Measurements from ENCODE around the gene FAIM2. TPM values are rescaled to one million over a fixed set of nuclear protein-coding genes. Genes with fewer than 3 reads are reported as not detected.
A peak's percentile ranks its signal among the peaks of the same experiment; 100 is the strongest.

Gene FAIM2
- total RNA-seq, 2 experiments from 2014 or later, result 0.53 to 0.91 TPM

DNA sequence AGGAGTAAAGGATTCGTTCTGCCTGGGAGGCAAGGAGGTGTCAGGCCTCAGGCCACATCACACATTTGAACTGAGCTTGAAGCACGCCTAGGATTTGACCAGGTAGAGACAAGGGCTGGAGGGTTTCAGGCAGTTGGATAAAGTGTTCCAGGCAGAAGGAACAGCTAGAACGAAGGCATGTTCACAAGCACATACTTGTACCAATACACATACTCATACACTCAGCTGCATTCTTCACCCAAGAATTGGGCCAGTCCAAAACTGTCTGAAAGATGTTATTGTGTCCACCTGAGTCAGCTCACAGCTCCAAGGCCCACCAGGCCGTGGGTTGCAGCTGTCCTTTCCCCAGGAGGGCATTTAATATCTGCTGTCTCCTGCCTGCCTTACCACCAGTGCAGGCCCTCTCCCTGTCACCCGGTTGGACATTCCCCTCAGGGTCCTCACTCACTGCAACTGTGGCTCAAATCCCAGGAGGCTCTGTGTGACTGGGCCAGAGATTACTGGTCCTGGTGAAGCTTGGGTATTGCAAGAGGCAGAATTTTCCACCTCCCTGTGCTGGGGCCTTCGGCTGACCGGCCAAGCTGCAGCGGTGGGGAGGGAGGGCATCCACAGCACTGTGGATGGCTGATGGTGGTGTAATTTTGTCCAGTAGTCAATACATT, 34.1 kb upstream of the FAIM2 start:
- Mint-ChIP-seq H3K27me3 (no peaks in the 10 kb centered on the region), H3K9me3 (ENCODE audit: low read depth) (no peaks in the 10 kb centered on the region), H3K4me3 (no peak overlapping the region), H3K36me3 (ENCODE audit: low read depth) (no peaks in the 10 kb centered on the region), H3K4me1 (no peaks in the 10 kb centered on the region), H3K27ac (no peak overlapping the region)
- intact Hi-C loops (cut with DNase I, micrococcal nuclease), result no loop called here
- DNase-seq (no peak), ATAC-seq (no peak)
- CTCF ChIA-PET, result interaction anchor here (0.7 to 1.9 kb wide), 3 partner anchors 8 to 30 kb away, joined by 3 to 5 read pairs (median 5); no protein-coding TSS in a partner anchor
- POLR2A ChIA-PET, result no interaction called here

DNA sequence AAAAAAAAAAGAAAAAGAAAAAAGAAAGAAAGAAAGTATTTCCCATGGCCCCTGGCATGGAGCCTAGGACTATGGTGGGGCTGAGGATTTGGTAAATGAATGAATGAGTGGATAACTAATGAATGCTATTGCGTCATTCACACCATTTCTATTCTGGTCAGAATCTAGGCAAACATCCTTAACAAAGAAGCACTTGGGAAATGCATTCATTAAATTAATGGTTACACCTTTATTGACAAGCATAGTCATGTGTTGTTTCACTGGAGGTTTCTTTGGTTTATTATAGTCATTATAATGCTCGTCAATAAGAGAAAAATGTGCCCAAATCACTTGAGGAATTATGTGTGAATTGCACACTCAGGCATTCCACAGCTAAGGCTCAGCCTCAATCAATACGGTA, 33.2 kb upstream of the FAIM2 start:
- POLR2A ChIA-PET, result no interaction called here
- intact Hi-C loops (cut with DNase I, micrococcal nuclease), result no loop called here
- CTCF ChIA-PET, result interaction anchor here (0.6 to 1.9 kb wide), 3 partner anchors 9 to 170 kb away, joined by 3 to 5 read pairs (median 3); no protein-coding TSS in a partner anchor

DNA sequence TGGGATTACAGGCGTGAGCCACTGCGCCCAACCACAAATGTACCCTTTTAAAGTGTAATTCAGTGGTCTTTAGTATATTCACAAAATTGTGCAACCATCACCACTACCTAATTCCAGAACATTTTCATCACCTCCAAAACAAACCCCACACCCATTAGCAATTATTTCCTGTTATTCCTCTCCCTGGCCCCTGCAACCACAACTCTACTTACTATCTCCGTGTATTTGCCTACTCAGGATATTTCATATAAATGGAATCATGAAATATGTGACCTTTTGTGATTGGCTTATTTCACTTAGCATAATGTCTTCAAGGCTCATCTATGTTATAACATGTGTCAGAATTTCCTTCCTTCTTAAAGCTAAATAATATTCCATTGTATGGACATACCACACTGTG, 30.8 kb upstream of the FAIM2 start:
- Mint-ChIP-seq H3K36me3 (ENCODE audit: low read depth) (no peaks in the 10 kb centered on the region), H3K27ac (no peak overlapping the region)
- CTCF ChIA-PET, result interaction anchor here (1.2 to 1.3 kb wide), 2 partner anchors 9 to 11 kb away, joined by 4 to 5 read pairs; no protein-coding TSS in a partner anchor

More for the DNA sequence above, 33.2 kb upstream of the FAIM2 start:
- no peaks in the 10 kb centered on the region for H3K9me3 Mint-ChIP-seq (ENCODE audit: low read depth)
- DNase-seq (no peak), ATAC-seq (no peak)
- no peaks in the 10 kb centered on the region for H3K27me3 Mint-ChIP-seq
- no peak overlapping the region for H3K4me3 Mint-ChIP-seq
- H3K4me1 Mint-ChIP-seq, result no peaks in the 10 kb centered on the region
- H3K36me3 Mint-ChIP-seq (ENCODE audit: low read depth), result no peaks in the 10 kb centered on the region
- H3K27ac Mint-ChIP-seq, result no peak overlapping the region

DNA sequence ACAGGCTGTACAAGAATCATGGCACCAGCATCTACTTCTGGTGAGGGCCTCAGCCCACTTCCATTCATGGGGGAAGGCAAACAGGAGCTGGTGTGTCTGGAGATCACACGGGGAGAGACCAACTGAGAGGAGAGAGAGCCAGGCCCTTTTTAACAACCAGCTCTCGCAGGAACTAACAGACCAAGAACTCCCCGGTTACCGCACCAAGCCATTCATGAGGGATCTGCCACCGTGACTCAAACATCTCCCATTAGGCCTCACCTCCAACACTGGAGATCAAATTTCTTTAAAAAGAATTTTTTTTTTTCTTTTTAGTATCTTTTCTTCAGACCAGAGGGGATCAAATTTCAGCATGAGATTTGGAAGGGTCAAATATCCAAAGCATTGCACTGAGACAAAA, 30.1 kb upstream of the FAIM2 start:
- intact Hi-C loops (cut with DNase I, micrococcal nuclease), result no loop called here
- H3K4me3 Mint-ChIP-seq, result no peak overlapping the region
- peaks cover 7% of the 10 kb centered on the region for H3K4me1 Mint-ChIP-seq
- no peaks in the 10 kb centered on the region for H3K9me3 Mint-ChIP-seq (ENCODE audit: low read depth)
- DNase-seq (no peak), ATAC-seq (no peak)
- no peak overlapping the region for H3K27ac Mint-ChIP-seq
- CTCF ChIA-PET, result interaction anchor here (0.6 to 3.3 kb wide), 3 partner anchors 12 to 506 kb away, joined by 3 to 15 read pairs (median 5); no protein-coding TSS in a partner anchor
- H3K27me3 Mint-ChIP-seq, result no peaks in the 10 kb centered on the region
- POLR2A ChIA-PET, result no interaction called here
- no peaks in the 10 kb centered on the region for H3K36me3 Mint-ChIP-seq (ENCODE audit: low read depth)

More for the DNA sequence above, 30.8 kb upstream of the FAIM2 start:
- Mint-ChIP-seq H3K4me1 (peaks cover 7% of the 10 kb centered on the region), H3K4me3 (no peak overlapping the region), H3K9me3 (ENCODE audit: low read depth) (no peaks in the 10 kb centered on the region), H3K27me3 (no peaks in the 10 kb centered on the region)
- DNase-seq (no peak), ATAC-seq (no peak)
- POLR2A ChIA-PET, result no interaction called here
- intact Hi-C loops (cut with DNase I, micrococcal nuclease), result no loop called here

DNA sequence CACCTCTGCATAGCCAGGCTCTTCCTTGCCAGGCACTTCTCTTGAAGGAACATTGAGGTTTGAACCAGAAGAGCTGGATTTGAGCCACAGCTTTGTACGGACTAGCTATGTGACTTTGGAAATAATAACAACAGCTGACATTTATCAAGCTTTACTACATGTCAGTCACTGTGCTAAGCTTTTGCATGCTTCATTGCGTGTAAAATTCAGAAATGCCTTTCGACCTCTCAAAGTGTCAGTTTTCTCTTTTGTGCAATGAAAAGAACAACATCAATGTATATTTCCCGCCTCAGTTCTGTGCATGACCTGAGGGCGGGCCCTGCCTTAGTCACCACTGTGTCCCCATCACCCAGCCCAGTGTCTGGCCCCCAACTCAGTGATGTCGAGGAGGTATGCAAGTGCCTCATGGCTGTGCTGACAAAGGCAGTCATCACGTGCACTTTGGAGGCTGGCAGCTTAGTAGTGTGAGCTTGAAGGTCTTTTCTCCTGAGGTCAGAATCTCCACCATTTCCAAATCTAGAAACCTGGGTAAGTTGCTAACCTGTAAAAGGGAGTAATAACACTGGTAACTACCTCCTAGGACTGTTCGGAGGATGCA, 28.9 kb upstream of the FAIM2 start:
- Mint-ChIP-seq H3K9me3 (ENCODE audit: low read depth) (no peaks in the 10 kb centered on the region), H3K36me3 (ENCODE audit: low read depth) (no peaks in the 10 kb centered on the region), H3K4me3 (no peak overlapping the region), H3K4me1 (peaks cover 7% of the 10 kb centered on the region), H3K27ac (no peak overlapping the region), H3K27me3 (no peaks in the 10 kb centered on the region)
- intact Hi-C loops (cut with DNase I, micrococcal nuclease), result no loop called here
- ATAC-seq (no peak), DNase-seq (no peak)
- ChIA-PET POLR2A (no interaction called here), CTCF (interaction anchor here (1.1 to 3.3 kb wide), 3 partner anchors 13 to 78 kb away, joined by 3 to 15 read pairs (median 12); no protein-coding TSS in a partner anchor)

GRCh38 chr12:49932023-49932422, 28.3 kb upstream of the FAIM2 start:
- Mint-ChIP-seq H3K27ac (no peak overlapping the region), H3K9me3 (ENCODE audit: low read depth) (no peaks in the 10 kb centered on the region), H3K4me1 (peaks cover 7% of the 10 kb centered on the region), H3K4me3 (no peak overlapping the region), H3K27me3 (no peaks in the 10 kb centered on the region), H3K36me3 (ENCODE audit: low read depth) (no peaks in the 10 kb centered on the region)
- ChIA-PET POLR2A (no interaction called here), CTCF (interaction anchor here (0.8 to 3.3 kb wide), 4 partner anchors 11 to 78 kb away, joined by 3 to 15 read pairs (median 9); no protein-coding TSS in a partner anchor)
- intact Hi-C loops (cut with DNase I, micrococcal nuclease), result no loop called here
- DNase-seq (no peak), ATAC-seq (no peak)

- ATAC-seq (peak; percentile 68), DNase-seq (no peak)
- Mint-ChIP-seq H3K27me3 (no peaks in the 10 kb centered on the region), H3K27ac (no peak overlapping the region), H3K4me3 (no peak overlapping the region), H3K36me3 (ENCODE audit: low read depth) (no peaks in the 10 kb centered on the region), H3K9me3 (ENCODE audit: low read depth) (no peaks in the 10 kb centered on the region), H3K4me1 (peaks cover 7% of the 10 kb centered on the region)
- intact Hi-C loops (cut with DNase I, micrococcal nuclease), result no loop called here
- POLR2A ChIA-PET, result no interaction called here
- CTCF ChIA-PET, result interaction anchor here (0.8 to 3.3 kb wide), 5 partner anchors 13 to 125 kb away, joined by 3 to 23 read pairs (median 6); no protein-coding TSS in a partner anchor
Observed at GRCh38 chr12:49930515-49931288, 27.0 kb upstream of the FAIM2 start.

DNA sequence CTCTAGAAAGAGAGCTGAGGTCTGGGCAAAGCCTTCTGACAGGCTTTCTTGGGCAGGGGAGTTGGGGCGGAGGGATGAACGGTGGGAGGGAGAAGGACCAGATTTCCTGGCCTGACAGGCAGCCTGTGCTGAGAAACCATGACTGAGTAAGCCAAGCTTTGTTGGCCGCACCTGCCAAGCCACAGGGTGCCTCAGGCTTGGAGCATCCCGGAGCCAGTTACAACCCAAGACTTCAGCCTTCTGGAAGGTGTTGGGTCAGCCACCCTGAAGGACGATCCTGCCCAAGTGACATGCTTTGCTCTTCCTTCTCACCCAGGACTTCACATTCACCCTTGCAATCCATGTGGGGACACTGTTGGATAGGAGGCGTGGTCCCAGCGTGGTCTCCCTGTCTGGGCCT, 25.9 kb upstream of the FAIM2 start:
- no peak overlapping the region for H3K27ac Mint-ChIP-seq
- no peak overlapping the region for H3K4me3 Mint-ChIP-seq
- DNase-seq (no peak), ATAC-seq (no peak)
- CTCF ChIA-PET, result interaction anchor here (0.6 to 3.3 kb wide), 3 partner anchors 17 to 353 kb away, joined by 3 to 23 read pairs (median 3); no protein-coding TSS in a partner anchor
- peaks cover 7% of the 10 kb centered on the region for H3K4me1 Mint-ChIP-seq
- H3K36me3 Mint-ChIP-seq (ENCODE audit: low read depth), result no peaks in the 10 kb centered on the region
- POLR2A ChIA-PET, result no interaction called here
- H3K9me3 Mint-ChIP-seq (ENCODE audit: low read depth), result no peaks in the 10 kb centered on the region
- intact Hi-C loops (cut with DNase I, micrococcal nuclease), result no loop called here
- no peaks in the 10 kb centered on the region for H3K27me3 Mint-ChIP-seq

- POLR2A ChIA-PET, result no interaction called here
- no peaks in the 10 kb centered on the region for H3K27me3 Mint-ChIP-seq
Observed at GRCh38 chr12:49928471-49928870, 24.8 kb upstream of the FAIM2 start.

GRCh38 chr12:49925433-49926204, 21.9 kb upstream of the FAIM2 start:
- CTCF ChIA-PET, result interaction anchor here (0.6 kb wide), 1 partner anchor 86 kb away, joined by 3 read pairs; no protein-coding TSS in a partner anchor
- no peak for ATAC-seq
- Mint-ChIP-seq H3K27me3 (no peaks in the 10 kb centered on the region), H3K4me1 (no peaks in the 10 kb centered on the region), H3K36me3 (ENCODE audit: low read depth) (no peaks in the 10 kb centered on the region), H3K27ac (no peak overlapping the region), H3K9me3 (ENCODE audit: low read depth) (no peaks in the 10 kb centered on the region), H3K4me3 (no peak overlapping the region)
- intact Hi-C loops (cut with DNase I, micrococcal nuclease), result no loop called here
- DNase-seq, result no peak
- POLR2A ChIA-PET, result no interaction called here

More at GRCh38 chr12:49928471-49928870, 24.8 kb upstream of the FAIM2 start:
- Mint-ChIP-seq H3K9me3 (ENCODE audit: low read depth) (no peaks in the 10 kb centered on the region), H3K4me1 (peaks cover 7% of the 10 kb centered on the region), H3K27ac (no peak overlapping the region), H3K4me3 (no peak overlapping the region), H3K36me3 (ENCODE audit: low read depth) (no peaks in the 10 kb centered on the region)
- CTCF ChIA-PET, result interaction anchor here (0.7 to 3.3 kb wide), 8 partner anchors 8 to 159 kb away, joined by 3 to 23 read pairs (median 4); no protein-coding TSS in a partner anchor
- no peak for DNase-seq
- intact Hi-C loops (cut with DNase I, micrococcal nuclease), result no loop called here
- no peak for ATAC-seq
